Stomach (tissue), 19 donors: ENCODE measurements around the gene NCL. TPM values are rescaled to one million over a fixed set of nuclear protein-coding genes. Genes with fewer than 3 reads are reported as not detected.

Experiments
- DNase-seq, 2 donors: peaks; one replicate each; pipeline versions ENCODE4 v3.0.0 to v3.0.0-alpha.2; 2013 to 2019
- H3K27ac ChIP-seq, 5 donors: fragments of 200-600 bp in 4 of 5; sonication (generic) in 4 of 5; one replicate each; pipeline ENCODE4 v1.5.1; 2013 to 2019; ENCODE audit warnings: mild to moderate bottlenecking in 1 of 5, moderate library complexity in 1 of 5
- H3K27me3 ChIP-seq, 3 donors: fragments of 200-600 bp; sonication (generic); one replicate each; pipeline ENCODE4 v1.5.1; 2017 to 2019; ENCODE audit warnings: mixed run types in 1 of 3
- H3K36me3 ChIP-seq, 4 donors: fragments of 200-600 bp; sonication (generic); 1 replicate in 3 of 4; 2 replicates in 1 of 4; pipeline ENCODE4 v1.5.1; 2016 to 2019
- H3K4me1 ChIP-seq, 4 donors: fragments of 200-600 bp; sonication (generic); one replicate each; pipeline ENCODE4 v1.5.1; 2016 to 2019
- H3K4me3 ChIP-seq, 4 donors: fragments of 200-600 bp; sonication (generic) in 3 of 4; one replicate each; pipeline ENCODE4 v1.5.1; 2016 to 2019; ENCODE audit warnings: mild to moderate bottlenecking in 1 of 4
- H3K9me3 ChIP-seq, 4 donors: fragments of 200-600 bp; sonication (generic); one replicate each; pipeline ENCODE4 v1.5.1; 2016 to 2019
- EP300 ChIP-seq: sonication (generic); formaldehyde crosslinking; IDR thresholded peaks from one replicate; pipeline ENCODE4 v1.6.1; 2017; ENCODE audit warnings: antibody characterized with exemption
- POLR2A ChIP-seq, 4 donors: fragments of 450-650 bp; IDR thresholded peaks; one replicate each; pipeline ENCODE4 v1.6.1; 2016; ENCODE audit warnings: antibody characterized with exemption in 4 of 4, control low read depth in 2 of 4, mild to moderate bottlenecking in 1 of 4, moderate library complexity in 1 of 4
- POLR2AphosphoS5 ChIP-seq, 3 donors: sonication (generic); formaldehyde crosslinking; IDR thresholded peaks; one replicate each; pipeline ENCODE4 v1.6.1; 2016; ENCODE audit warnings: antibody characterized with exemption in 3 of 3
- WGBS, 5 donors: extraction: QIAGEN DNeasy Blood & Tissue Kit in 3 of 5; methylation state at CpG; one replicate each; pipeline versions ENCODE4 v1.1.5 to v1.1.7; 2013 to 2018; 5-methylcytosine and 5-hydroxymethylcytosine counted together
- intact Hi-C: fragments of 100-400 bp; cut with DNase I; formaldehyde crosslinking; loops from one replicate; pipeline ENCODE4 v1.15.1; 2023; ENCODE audit warnings: low total_unique reads
- long read RNA-seq, 10 donors: transcript quantifications; one replicate each; lab custom pipeline, GENCODE V29; 2026
- polyA plus RNA-seq, 3 donors: library from polyadenylated mRNA; stranded (reverse); fragments of 200-250 nt; gene quantifications; one replicate each; pipeline ENCODE4 v1.2.3, GENCODE V29; 2013
- total RNA-seq, 5 donors: library from RNA; depleted of rRNA; stranded (reverse); fragments of >200 nt; gene quantifications; one replicate each; pipeline versions ENCODE4 v1.1.0 to v1.2.3, GENCODE V29; 2014 to 2016
- TF ChIP-seq, protein P1 (sequence below), 7 experiments: fragments of 450-650 bp in 4 of 7; fragments of 200-600 bp in 3 of 7; sonication (generic) in 3 of 7; IDR thresholded peaks; one replicate each; pipeline ENCODE4 v1.5.1; 2016 to 2019; ENCODE audit warnings: antibody characterized with exemption in 7 of 7, control low read depth in 2 of 7, mild to moderate bottlenecking in 1 of 7
- donor health status: healthy with polysubstance abuse.
- donor health status: Bipolar disorder and iron deficiency.
- donor health status: healthy.

NCL gene
- total RNA-seq: 100 to 1,000 TPM in 4 of 5 donors, 10 to 100 TPM in 1; 72.3 to 278 (median 184) TPM
- polyA plus RNA-seq: 100 to 1,000 TPM; 123 to 192 (median 141) TPM
- long read RNA-seq, donor 1, full-length matches to known transcripts: 19 of 2,678 reads
- long read RNA-seq, donor 1, partial matches to known transcripts: 2,554 of 2,678 reads
- long read RNA-seq, donor 1, other reads (novel, unspliced or antisense): 105 of 2,678 reads
- long read RNA-seq, donor 2, full-length matches to known transcripts: 36 of 2,812 reads
- long read RNA-seq, donor 2, partial matches to known transcripts: 2,649 of 2,812 reads
- long read RNA-seq, donor 2, other reads (novel, unspliced or antisense): 127 of 2,812 reads
- long read RNA-seq, donor 3, full-length matches to known transcripts: 27 of 1,659 reads
- long read RNA-seq, donor 3, partial matches to known transcripts: 1,458 of 1,659 reads
- long read RNA-seq, donor 3, other reads (novel, unspliced or antisense): 174 of 1,659 reads
- long read RNA-seq, donor 4, full-length matches to known transcripts: 6 of 365 reads
- long read RNA-seq, donor 4, partial matches to known transcripts: 328 of 365 reads
- long read RNA-seq, donor 4, other reads (novel, unspliced or antisense): 31 of 365 reads
- long read RNA-seq, donor 5, full-length matches to known transcripts: 29 of 3,923 reads
- long read RNA-seq, donor 5, partial matches to known transcripts: 3,774 of 3,923 reads
- long read RNA-seq, donor 5, other reads (novel, unspliced or antisense): 120 of 3,923 reads
- long read RNA-seq, donor 6: 0 reads
- long read RNA-seq, donor 7, full-length matches to known transcripts: 29 of 4,058 reads
- long read RNA-seq, donor 7, partial matches to known transcripts: 3,600 of 4,058 reads
- long read RNA-seq, donor 7, other reads (novel, unspliced or antisense): 429 of 4,058 reads
- long read RNA-seq, donor 8, full-length matches to known transcripts: 33 of 3,040 reads
- long read RNA-seq, donor 8, partial matches to known transcripts: 2,659 of 3,040 reads
- long read RNA-seq, donor 8, other reads (novel, unspliced or antisense): 348 of 3,040 reads
- long read RNA-seq, donor 9, full-length matches to known transcripts: 19 of 4,417 reads
- long read RNA-seq, donor 9, partial matches to known transcripts: 3,998 of 4,417 reads
- long read RNA-seq, donor 9, other reads (novel, unspliced or antisense): 400 of 4,417 reads
- long read RNA-seq, donor 10, full-length matches to known transcripts: 17 of 1,417 reads
- long read RNA-seq, donor 10, partial matches to known transcripts: 1,355 of 1,417 reads
- long read RNA-seq, donor 10, other reads (novel, unspliced or antisense): 45 of 1,417 reads

DNA sequence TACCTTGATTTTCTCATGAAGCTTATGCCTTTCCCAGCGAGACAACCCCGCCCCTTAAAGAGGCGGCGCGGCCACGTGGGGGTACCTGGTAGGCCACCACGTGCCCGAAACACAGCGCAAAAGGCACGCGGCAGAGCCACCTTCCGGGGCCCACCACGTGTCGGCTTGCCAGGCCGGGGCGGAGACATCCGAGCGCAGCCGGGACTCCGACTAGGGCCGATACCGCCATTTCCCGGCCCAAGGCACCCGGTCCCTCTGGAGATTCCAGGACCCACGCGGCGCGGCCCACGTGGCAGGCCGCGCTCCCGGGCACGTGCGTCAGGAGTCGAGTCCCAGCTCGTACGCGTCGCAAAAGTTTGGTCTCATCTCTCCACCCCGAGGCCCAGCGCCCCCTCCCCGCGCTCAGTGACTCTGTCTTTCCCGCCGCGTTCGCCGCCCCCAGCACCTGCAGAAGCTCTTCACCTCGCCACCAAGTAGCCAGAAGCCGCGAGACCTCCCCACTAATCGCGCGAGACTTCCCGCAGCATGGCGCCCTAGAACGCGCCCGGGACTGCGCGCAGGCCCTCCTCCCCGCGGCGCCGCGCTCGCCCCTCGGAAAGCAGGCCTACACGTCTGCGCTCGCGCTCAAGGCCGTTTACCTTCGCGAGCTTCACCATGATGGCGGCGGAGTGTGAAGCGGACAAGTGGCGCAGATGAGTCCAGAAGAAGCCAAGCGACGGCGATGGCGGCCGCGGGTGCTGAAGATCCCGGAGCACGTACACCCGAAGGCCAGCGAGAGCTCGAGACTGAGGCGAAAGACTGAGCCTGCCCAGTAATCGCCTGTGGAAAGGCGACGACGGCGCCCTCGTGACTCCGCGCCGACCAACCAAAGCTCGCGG, at the start of gene NCL:
Gene NCL, minus strand, starts transcription at position 787 of the 878 bp plus-strand sequence. Its CDS starts 131 bp downstream, at position 656.
- intact Hi-C loops: no loop called here
- Histone ChIP-seq H3K27ac (peak within 1 kb of the TSS; percentile 94 to 99 (median 98)), H3K36me3 (peaks cover 39 to 43% (median 41%) of the 10 kb centered on the region in 4 donors), H3K27me3 (no peaks in the 10 kb centered on the region), H3K9me3 (no peaks in the 10 kb centered on the region), H3K4me1 (peaks cover 26 to 57% (median 46%) of the 10 kb centered on the region in 4 donors), H3K4me3 (peak within 1 kb of the TSS; percentile 81 to 89 (median 84))
- WGBS, 5 donors: 0% methylated on average over 45 to 102 of the region's 102 CpGs
- peak; percentile 78 to 96 for DNase-seq
- TF ChIP-seq, protein P1, sequence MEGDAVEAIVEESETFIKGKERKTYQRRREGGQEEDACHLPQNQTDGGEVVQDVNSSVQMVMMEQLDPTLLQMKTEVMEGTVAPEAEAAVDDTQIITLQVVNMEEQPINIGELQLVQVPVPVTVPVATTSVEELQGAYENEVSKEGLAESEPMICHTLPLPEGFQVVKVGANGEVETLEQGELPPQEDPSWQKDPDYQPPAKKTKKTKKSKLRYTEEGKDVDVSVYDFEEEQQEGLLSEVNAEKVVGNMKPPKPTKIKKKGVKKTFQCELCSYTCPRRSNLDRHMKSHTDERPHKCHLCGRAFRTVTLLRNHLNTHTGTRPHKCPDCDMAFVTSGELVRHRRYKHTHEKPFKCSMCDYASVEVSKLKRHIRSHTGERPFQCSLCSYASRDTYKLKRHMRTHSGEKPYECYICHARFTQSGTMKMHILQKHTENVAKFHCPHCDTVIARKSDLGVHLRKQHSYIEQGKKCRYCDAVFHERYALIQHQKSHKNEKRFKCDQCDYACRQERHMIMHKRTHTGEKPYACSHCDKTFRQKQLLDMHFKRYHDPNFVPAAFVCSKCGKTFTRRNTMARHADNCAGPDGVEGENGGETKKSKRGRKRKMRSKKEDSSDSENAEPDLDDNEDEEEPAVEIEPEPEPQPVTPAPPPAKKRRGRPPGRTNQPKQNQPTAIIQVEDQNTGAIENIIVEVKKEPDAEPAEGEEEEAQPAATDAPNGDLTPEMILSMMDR (IDR thresholded peaks at IDR 0.05): no peak
- no peak for TF ChIP-seq EP300
- peak; percentile 88 to 100 (median 99) for TF ChIP-seq POLR2AphosphoS5 (IDR thresholded peaks at IDR 0.05)
- peak in 2 of 4 donors; percentile 94 to 98 for TF ChIP-seq POLR2A (IDR thresholded peaks at IDR 0.05)

GRCh38 chr2:231513746-231514224, 49.5 kb upstream of the NCL start:
- no peak for DNase-seq
- WGBS, 5 donors: 10 to 19% (median 15%) methylated on average over 7 of the region's 7 CpGs
- no peak for TF ChIP-seq POLR2AphosphoS5 (IDR thresholded peaks at IDR 0.05)
- no peak for TF ChIP-seq POLR2A (IDR thresholded peaks at IDR 0.05)
- TF ChIP-seq EP300: no peak
- TF ChIP-seq, protein P1 (IDR thresholded peaks at IDR 0.05): no peak
- Histone ChIP-seq H3K4me3 (peak overlapping the region; percentile 61 to 69 (median 64)), H3K4me1 (peaks cover 0 to 12% (median 3%) of the 10 kb centered on the region in 4 donors), H3K36me3 (no peaks in the 10 kb centered on the region), H3K9me3 (no peaks in the 10 kb centered on the region), H3K27ac (peak overlapping the region; percentile 79 to 93 (median 87)), H3K27me3 (no peaks in the 10 kb centered on the region)
- intact Hi-C loops: no loop called here

GRCh38 chr2:231512222-231512621, 47.9 kb upstream of the NCL start:
- intact Hi-C loops: no loop called here
- no peak for TF ChIP-seq EP300
- no peak for TF ChIP-seq POLR2A (IDR thresholded peaks at IDR 0.05)
- TF ChIP-seq POLR2AphosphoS5 (IDR thresholded peaks at IDR 0.05): no peak
- TF ChIP-seq, protein P1 (IDR thresholded peaks at IDR 0.05): no peak
- H3K4me1 ChIP-seq: peaks cover 0 to 12% (median 3%) of the 10 kb centered on the region in 4 donors
- WGBS, 5 donors: 46 to 75% (median 59%) methylated on average over 5 of the region's 5 CpGs
- no peak overlapping the region for H3K27ac ChIP-seq
- H3K4me3 ChIP-seq: no peak overlapping the region
- peak in 1 of 2 donors; percentile 62 for DNase-seq
- H3K36me3 ChIP-seq: no peaks in the 10 kb centered on the region
- no peaks in the 10 kb centered on the region for H3K9me3 ChIP-seq
- no peaks in the 10 kb centered on the region for H3K27me3 ChIP-seq
